HEK293T (cell line): Measurements from ENCODE around the gene EVA1C.

Source experiments
- CTCF ChIA-PET: fragments of 350-600 bp; formaldehyde crosslinking; extraction: SDS; loops from one replicate; lab custom pipeline; 2021; ENCODE audit warnings: antibody characterized with exemption, inconsistent platforms; lab: Yijun Ruan, JAX
- POLR2A ChIA-PET: fragments of 350-600 bp; formaldehyde crosslinking; extraction: SDS; loops from one replicate; lab custom pipeline; 2020; ENCODE audit warnings: antibody characterized with exemption, inconsistent platforms; lab: Yijun Ruan, JAX
- DNase-seq: peaks from one replicate; pipeline ENCODE4 v3.0.0; 2012; ENCODE audit warnings: mixed read lengths; ENCODE audit errors: extremely low spot score
- ARNT ChIP-seq: fragments of 450-650 bp; IDR thresholded peaks from 2 replicates; pipeline ENCODE4 v1.6.1; 2017; ENCODE audit warnings: mild to moderate bottlenecking
- BHLHE40 ChIP-seq: fragments of 450-650 bp; IDR thresholded peaks from 2 replicates; pipeline ENCODE4 v1.6.1; 2016; ENCODE audit warnings: mild to moderate bottlenecking, moderate library complexity, borderline replicate concordance
- CTBP1 ChIP-seq: fragments of 450-650 bp; IDR thresholded peaks from 2 replicates; pipeline ENCODE4 v1.6.1; 2016; ENCODE audit warnings: borderline replicate concordance
- ELF4 ChIP-seq: fragments of 450-650 bp; IDR thresholded peaks from 2 replicates; pipeline ENCODE4 v1.6.1; 2017; ENCODE audit warnings: antibody characterized with exemption
- FOXA1 ChIP-seq: fragments of 450-650 bp; IDR thresholded peaks from 2 replicates; pipeline ENCODE4 v1.6.1; 2016; ENCODE audit warnings: mild to moderate bottlenecking
- FOXK2 ChIP-seq: fragments of 450-650 bp; IDR thresholded peaks from 2 replicates; pipeline ENCODE4 v1.6.1; 2016; ENCODE audit warnings: mild to moderate bottlenecking
- FOXM1 ChIP-seq: fragments of 450-650 bp; IDR thresholded peaks from 2 replicates; pipeline ENCODE4 v1.6.1; 2017; ENCODE audit warnings: mild to moderate bottlenecking, borderline replicate concordance
- HDGF ChIP-seq: fragments of 450-650 bp; IDR thresholded peaks from 2 replicates; pipeline ENCODE4 v1.6.1; 2017; ENCODE audit warnings: antibody characterized with exemption, borderline replicate concordance
- L3MBTL2 ChIP-seq: fragments of 450-650 bp; conservative IDR thresholded peaks from 2 replicates; pipeline ENCODE4 v1.6.1; 2016; ENCODE audit warnings: mild to moderate bottlenecking
- LEF1 ChIP-seq: fragments of 450-650 bp; IDR thresholded peaks from 2 replicates; pipeline ENCODE4 v1.6.1; 2017; ENCODE audit warnings: mild to moderate bottlenecking, borderline replicate concordance
- NFRKB ChIP-seq: fragments of 450-650 bp; IDR thresholded peaks from 2 replicates; pipeline ENCODE4 v1.6.1; 2016; ENCODE audit warnings: mild to moderate bottlenecking, moderate library complexity
- PKNOX1 ChIP-seq: fragments of 450-650 bp; IDR thresholded peaks from 2 replicates; pipeline ENCODE4 v1.6.1; 2016
- SP1 ChIP-seq: fragments of 450-650 bp; IDR thresholded peaks from 2 replicates; pipeline ENCODE4 v1.6.1; 2017
- SUZ12 ChIP-seq: fragments of 450-650 bp; IDR thresholded peaks from 2 replicates; pipeline ENCODE4 v1.6.1; 2016; ENCODE audit warnings: mild to moderate bottlenecking
- TARDBP ChIP-seq: fragments of 450-650 bp; IDR thresholded peaks from 2 replicates; pipeline ENCODE4 v1.6.1; 2016
- ZNF384 ChIP-seq: fragments of 450-650 bp; IDR thresholded peaks from 2 replicates; pipeline ENCODE4 v1.6.1; 2016

The EVA1C gene

GRCh38 chr21:32412162-32413014 lies at the start of gene EVA1C:
Gene EVA1C, plus strand, starts transcription at chr21:32412706. Its CDS starts 148 bp downstream, at chr21:32412854.
- peak; percentile 53 for DNase-seq
- CTCF ChIA-PET: no interaction called here
- TF ChIP-seq HDGF: no peak
- no peak for TF ChIP-seq BHLHE40
- TF ChIP-seq CTBP1: no peak
- TF ChIP-seq FOXK2: no peak
- peak; percentile 58 for TF ChIP-seq L3MBTL2
- TF ChIP-seq ELF4: no peak
- TF ChIP-seq ARNT: no peak
- peak; percentile 13; the same call in 1 of the 2 replicates for TF ChIP-seq FOXM1
- TF ChIP-seq FOXA1: no peak
- no peak for TF ChIP-seq LEF1
- TF ChIP-seq PKNOX1: no peak
- no peak for TF ChIP-seq NFRKB
- TF ChIP-seq ZNF384: no peak
- no peak for TF ChIP-seq SP1
- TF ChIP-seq TARDBP: no peak
- TF ChIP-seq SUZ12: no peak
- POLR2A ChIA-PET: interaction anchor here (0.9 kb wide), 1 partner anchor 157 kb away, joined by 3 read pairs; no protein-coding TSS in a partner anchor

GRCh38 chr21:32364387-32364786 lies 48.1 kb upstream of the EVA1C start:
- ChIA-PET POLR2A (interaction anchor here (1.2 kb wide), 1 partner anchor 85 kb away, joined by 6 read pairs; the partner anchor contains the start of gene MIS18A), CTCF (no interaction called here)

GRCh38 chr21:32364796-32365195 lies 47.7 kb upstream of the EVA1C start:
- CTCF ChIA-PET: no interaction called here
- POLR2A ChIA-PET: interaction anchor here (1.2 kb wide), 1 partner anchor 86 kb away, joined by 6 read pairs; the partner anchor contains the start of gene MIS18A

More at GRCh38 chr21:32364387-32364786, 48.1 kb upstream of the EVA1C start:
- TF ChIP-seq HDGF (no peak), FOXM1 (no peak), SP1 (no peak), ELF4 (no peak), TARDBP (no peak), PKNOX1 (no peak), SUZ12 (no peak)
- no peak for DNase-seq

GRCh38 chr21:32366191-32366590 lies 46.3 kb upstream of the EVA1C start:
- POLR2A ChIA-PET: no interaction called here
- no peak for DNase-seq
- TF ChIP-seq PKNOX1 (no peak), ZNF384 (no peak), HDGF (no peak), BHLHE40 (no peak), TARDBP (no peak), FOXK2 (no peak), FOXA1 (no peak), SP1 (no peak), CTBP1 (no peak), SUZ12 (no peak)
- CTCF ChIA-PET: no interaction called here

More at GRCh38 chr21:32364796-32365195, 47.7 kb upstream of the EVA1C start:
- no peak for DNase-seq
- no peak for TF ChIP-seq PKNOX1

- ChIA-PET CTCF (interaction anchor here (1.0 kb wide), 1 partner anchor 10 kb away, joined by 4 read pairs; no protein-coding TSS in a partner anchor), POLR2A (no interaction called here)
- no peak for DNase-seq
- no peak for TF ChIP-seq HDGF
- TF ChIP-seq CTBP1: no peak
- TF ChIP-seq FOXM1: no peak
- no peak for TF ChIP-seq ZNF384
- no peak for TF ChIP-seq SP1
- TF ChIP-seq FOXK2: no peak
- TF ChIP-seq PKNOX1: no peak
- no peak for TF ChIP-seq BHLHE40
- TF ChIP-seq SUZ12: no peak
- TF ChIP-seq ELF4: no peak
- TF ChIP-seq NFRKB: no peak
- TF ChIP-seq L3MBTL2: no peak
- TF ChIP-seq LEF1: no peak
- no peak for TF ChIP-seq FOXA1
- no peak for TF ChIP-seq TARDBP
- no peak for TF ChIP-seq ARNT
Measured at GRCh38 chr21:32367158-32367557, 45.3 kb upstream of the EVA1C start.
